K562 (cell line): ENCODE data around the gene TMED8. TPM values are rescaled to one million over a fixed set of nuclear protein-coding genes. Genes with fewer than 3 reads are reported as not detected.

Source experiments
- ATAC-seq: fragments of 200-7000 bp; cut with Tn5 transposase; 3 replicates; pipeline ENCODE4 v1.9.1; 2020; ENCODE audit warnings: moderate library complexity
- BruUV-seq: library from RNA; stranded (reverse); fragments of 400-500 nt; replicated peaks from 2 replicates; lab custom pipeline; 2021; lab: Mats Ljungman, UMichigan
- CTCF ChIA-PET: fragments of 300-600 bp; formaldehyde crosslinking; extraction: SDS; loops from one replicate; lab custom pipeline; 2021; ENCODE audit warnings: low intra/inter-chr PET ratio; lab: Yijun Ruan, JAX
- POLR2A ChIA-PET: fragments of 300-600, 350-650 bp; sonication (Branson Sonifier 250); formaldehyde crosslinking; extraction: SDS; loops from one replicate; lab custom pipeline; 2021; ENCODE audit warnings: antibody characterized with exemption, inconsistent platforms; lab: Yijun Ruan, JAX
- DNase-seq, 4 experiments: peaks; one replicate each; pipeline versions ENCODE4 v3.0.0 to v3.0.0-alpha.2; 2011 to 2018; ENCODE audit warnings: low spot score in 3 of 4, mixed read lengths in 3 of 4; ENCODE audit errors: extremely low read depth in 1 of 4
- FAIRE-seq: peaks from 2 replicates; lab custom pipeline; 2011; peaks lifted over from hg19 to GRCh38; lab: Jason Lieb, UNC
- H2AFZ ChIP-seq: 2 replicates; pipeline ENCODE4 v1.6.0; 2011; ENCODE audit warnings: low read depth, low read length, control low read depth, inconsistent platforms
- H3K27ac ChIP-seq: fragments of 200-600 bp; 3 replicates; pipeline ENCODE4 v1.8.0; 2011; ENCODE audit warnings: low read depth, mild to moderate bottlenecking, control low read depth, inconsistent platforms, low read length, moderate library complexity, mixed read lengths; ENCODE audit errors: extremely low read depth
- H3K27me3 ChIP-seq, 2 experiments: fragments of 300-600 bp in 1 of 2; 2 replicates in 1 of 2; 3 replicates in 1 of 2; pipeline versions ENCODE4 v1.6.0 to v1.8.0; 2011; ENCODE audit warnings: inconsistent platforms in 2 of 2, low read length in 2 of 2, mild to moderate bottlenecking in 1 of 2, mixed read lengths in 1 of 2, moderate library complexity in 1 of 2; ENCODE audit not compliant: control insufficient read depth in 2 of 2, insufficient read depth in 2 of 2
- H3K36me3 ChIP-seq: fragments of 300-600 bp; 3 replicates; pipeline ENCODE4 v1.8.0; 2011; ENCODE audit warnings: mild to moderate bottlenecking, low read length, inconsistent platforms; ENCODE audit not compliant: control insufficient read depth, insufficient read depth
- H3K4me1 ChIP-seq, 2 experiments: fragments of 200-600 bp in 1 of 2; replicated peaks in 1 of 2; 2 replicates in 1 of 2; 3 replicates in 1 of 2; pipeline versions ENCODE4 v1.5.1 to v1.8.0; 2011; ENCODE audit warnings: inconsistent platforms in 2 of 2, low read length in 2 of 2, mild to moderate bottlenecking in 1 of 2, mixed read lengths in 1 of 2, moderate library complexity in 1 of 2; ENCODE audit not compliant: control insufficient read depth in 2 of 2, insufficient read depth in 2 of 2
- H3K4me2 ChIP-seq: 2 replicates; pipeline ENCODE4 v1.6.1; 2011; ENCODE audit warnings: low read length, control low read depth, inconsistent platforms, mixed read lengths; ENCODE audit not compliant: insufficient read depth
- H3K4me3 ChIP-seq: fragments of 200-600 bp; sonication (generic), shearing (Covaris generic); 2 replicates; pipeline ENCODE4 v1.5.1; 2016; ENCODE audit warnings: control low read depth, inconsistent platforms
- H3K79me2 ChIP-seq: fragments of 200-600 bp; 3 replicates; pipeline ENCODE4 v1.8.0; 2011; ENCODE audit warnings: low read length, inconsistent platforms; ENCODE audit not compliant: control insufficient read depth, insufficient read depth
- H3K9ac ChIP-seq, 2 experiments: 2 replicates each; pipeline versions ENCODE4 v1.6.0 to v1.6.1; 2011; ENCODE audit warnings: low read depth in 2 of 2, low read length in 2 of 2, control low read depth in 1 of 2, inconsistent platforms in 1 of 2, mild to moderate bottlenecking in 1 of 2, mixed read lengths in 1 of 2; ENCODE audit not compliant: insufficient read depth in 1 of 2
- H3K9me1 ChIP-seq: one replicate; pipeline ENCODE4 v1.6.0; 2011; ENCODE audit warnings: inconsistent platforms, mild to moderate bottlenecking, low read length, moderate library complexity; ENCODE audit not compliant: control insufficient read depth, insufficient read depth
- H3K9me3 ChIP-seq: replicated peaks from 2 replicates; pipeline ENCODE4 v1.5.1; 2011; ENCODE audit warnings: low read depth, low read length, inconsistent platforms; ENCODE audit not compliant: control insufficient read depth, insufficient read depth
- H4K20me1 ChIP-seq: replicated peaks from 2 replicates; pipeline ENCODE4 v1.6.1; 2011; ENCODE audit warnings: low read length, inconsistent platforms, mixed read lengths; ENCODE audit not compliant: control insufficient read depth, insufficient read depth
- ETS2 ChIP-seq: IDR thresholded peaks from 2 replicates; pipeline ENCODE4 v1.6.1; 2016; ENCODE audit warnings: borderline replicate concordance, missing genetic modification characterization, mild to moderate bottlenecking, moderate library complexity, missing compliant biosample characterization; ENCODE audit not compliant: poor library complexity, severe bottlenecking
- JUND ChIP-seq, 2 experiments: IDR thresholded peaks; 2 replicates in 1 of 2; 3 replicates in 1 of 2; pipeline ENCODE4 v1.6.1; 2011; ENCODE audit warnings: borderline replicate concordance in 2 of 2, low read depth in 2 of 2, low read length in 2 of 2, improper control_type of control experiment in 1 of 2, missing biosample characterization in 1 of 2, missing genetic modification characterization in 1 of 2, missing genetic modification reagents in 1 of 2
- TEAD4 ChIP-seq, 2 experiments: sonication (generic) in 1 of 2; formaldehyde crosslinking in 1 of 2; IDR thresholded peaks; 2 replicates each; pipeline versions ENCODE4 v1.6.1 to v1.8.0; 2012 to 2022; ENCODE audit warnings: borderline replicate concordance in 1 of 2, inconsistent platforms in 1 of 2, low read length in 1 of 2, mild to moderate bottlenecking in 1 of 2, missing genetic modification reagents in 1 of 2
- ZNF146 ChIP-seq: IDR thresholded peaks from one replicate; pipeline ENCODE4 v1.6.1; 2018; ENCODE audit warnings: missing compliant biosample characterization; ENCODE audit not compliant: unreplicated experiment
- ZNF239 ChIP-seq: fragments of 250-450 bp; sonication (Bioruptor Pico); IDR thresholded peaks from 2 replicates; pipeline ENCODE4 v1.4.0; 2020; ENCODE audit warnings: mild to moderate bottlenecking
- ZNF408 ChIP-seq: fragments of 250-450 bp; sonication (Bioruptor Pico); IDR thresholded peaks from 2 replicates; pipeline ENCODE4 v1.4.0; 2020; ENCODE audit warnings: low read depth, mild to moderate bottlenecking, moderate library complexity
- ZNF586 ChIP-seq: fragments of 450-650 bp; formaldehyde crosslinking; conservative IDR thresholded peaks from 2 replicates; pipeline ENCODE4 v1.4.0; 2020; ENCODE audit warnings: mild to moderate bottlenecking, moderate library complexity
- WGBS: fragments of 100-300 bp; shearing (Covaris generic); methylation state at CpG from one replicate; pipeline ENCODE4 v1.1.6; 2016; ENCODE audit warnings: low coverage, mixed read lengths; ENCODE audit not compliant: insufficient coverage; ENCODE audit errors: missing lambda C conversion rate; 5-methylcytosine and 5-hydroxymethylcytosine counted together
- in situ Hi-C: fragments of 300-500 bp; cut with MboI; formaldehyde crosslinking; loops from 4 replicates; pipeline ENCODE4 v1.15.0; 2018; ENCODE audit warnings: inconsistent platforms, mixed read lengths
- intact Hi-C: fragments of 100-400 bp; cut with micrococcal nuclease; formaldehyde crosslinking; loops from 2 replicates; pipeline ENCODE4 v1.14.2; 2022
- polyA plus RNA-seq, 8 experiments: library from polyadenylated mRNA; depleted of rRNA in 4 of 8; stranded (reverse) in 5 of 8; unstranded in 3 of 8; fragments of >200 nt; fragmentation: Nextera tagmentation in 2 of 8; fragmentation: Illumina TruSeq in 1 of 8; extraction: Ambion mirVana in 2 of 8; extraction: Trizol in 1 of 8; gene quantifications; 2 replicates each; pipeline versions ENCODE4 v1.2.1 to v1.2.3, GENCODE V29; 2011 to 2014; ENCODE audit warnings: inconsistent platforms in 1 of 8, missing spikeins in 1 of 8
- total RNA-seq, 7 experiments: library from RNA; depleted of rRNA in 6 of 7; stranded (reverse); fragments of >200 nt in 6 of 7; fragmentation: Illumina TruSeq in 2 of 7; extraction: Trizol in 2 of 7; gene quantifications; 2 replicates each; pipeline versions ENCODE4 v1.2.1 to v1.2.3, GENCODE V29; 2011 to 2021; ENCODE audit warnings: low replicate concordance in 1 of 7
- TF ChIP-seq, protein P1 (sequence below): fragments of 450-650 bp; IDR thresholded peaks from 2 replicates; pipeline ENCODE4 v1.6.1; 2016; ENCODE audit warnings: missing biosample characterization, missing genetic modification characterization
- TF ChIP-seq, protein P2 (sequence below): fragments of 250-450 bp; sonication (Bioruptor Pico); IDR thresholded peaks from 2 replicates; pipeline ENCODE4 v1.4.0; 2020; ENCODE audit warnings: borderline replicate concordance
- TF ChIP-seq, protein P3 (sequence below), 2 experiments: IDR thresholded peaks in 1 of 2; conservative IDR thresholded peaks in 1 of 2; 2 replicates each; pipeline ENCODE4 v1.6.1; 2016; ENCODE audit warnings: low read depth in 2 of 2, mild to moderate bottlenecking in 1 of 2, missing compliant biosample characterization in 1 of 2, missing genetic modification characterization in 1 of 2, moderate library complexity in 1 of 2

Gene TMED8
- total and polyA plus RNA-seq, 9 of the 15 experiments (the other 6 are each of a cell fraction or from before 2014, with no cell fraction given), result 3.3 to 17.4 (median 12.0) TPM

DNA sequence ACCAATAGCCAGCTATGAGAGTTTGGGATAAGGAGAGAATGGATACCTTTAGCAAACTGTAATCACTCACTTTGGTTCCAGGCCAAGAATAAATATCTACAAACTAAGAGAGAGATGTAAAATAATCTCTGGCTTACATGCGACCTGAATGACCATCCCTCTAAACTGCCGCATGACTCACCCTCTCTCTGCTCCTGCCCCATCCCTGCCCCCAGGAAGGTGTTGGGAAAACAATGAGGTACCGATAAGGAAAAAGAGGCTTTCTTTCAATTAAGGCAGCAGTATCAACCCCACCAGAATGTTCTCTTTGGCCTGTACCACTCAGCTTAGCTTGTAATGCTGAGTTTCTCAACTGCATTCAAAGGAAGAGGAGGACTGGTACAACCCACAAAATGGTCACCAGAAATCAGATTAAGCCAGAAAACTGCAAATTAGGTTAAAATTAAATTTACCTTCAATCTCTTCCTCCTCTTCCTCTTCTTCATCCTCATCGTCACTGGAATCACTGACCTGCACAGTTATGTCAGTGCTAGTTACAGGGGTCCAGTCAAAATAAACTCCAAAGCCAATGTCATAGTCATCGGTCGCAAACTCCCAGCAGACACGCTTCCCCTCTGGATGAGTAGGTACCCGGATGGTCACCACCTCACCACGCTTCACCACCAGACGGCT is 34.0 kb downstream of the TMED8 start (continued):
- TF ChIP-seq TEAD4 (IDR thresholded peaks at IDR 0.05; ENCODE audit: low read length) (peak; percentile 36; the same call in 1 of the 2 replicates), TEAD4 (CRISPR knock-in tag; IDR thresholded peaks at IDR 0.05; ENCODE audit: borderline replicate concordance) (no peak), JUND (IDR thresholded peaks at IDR 0.05; ENCODE audit: borderline replicate concordance, low read depth, low read length) (peak; percentile 91), JUND (tag; IDR thresholded peaks at IDR 0.05; ENCODE audit: borderline replicate concordance, low read depth, low read length) (peak; percentile 83; the same call in 1 of the 3 replicates)
- TF ChIP-seq, all 486 proteins: peak for 20

DNA sequence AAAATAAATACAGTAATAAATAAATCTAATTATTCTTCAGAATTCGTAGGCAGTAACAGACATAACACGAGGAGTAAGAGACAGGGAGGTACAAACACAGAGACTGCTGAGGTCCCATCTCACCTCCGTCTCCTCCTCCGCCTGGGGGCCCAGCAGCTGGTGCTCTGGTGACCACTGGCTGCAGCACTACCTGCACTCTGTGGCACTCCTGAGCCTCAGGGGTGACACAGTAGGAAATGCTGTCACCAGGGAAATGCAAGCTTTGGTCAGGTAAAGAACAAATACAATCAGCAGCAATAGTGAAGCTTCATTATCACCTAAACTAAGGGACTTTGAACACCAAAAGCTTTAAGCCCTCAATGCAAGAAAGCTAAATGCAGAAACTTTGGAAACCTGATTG is 36.5 kb downstream of the TMED8 start:
- no peak for FAIRE-seq
- DNase-seq, result no peak
- Histone ChIP-seq H3K79me2 (no peaks in the 10 kb centered on the region), H4K20me1 (no peaks in the 10 kb centered on the region), H3K9me3 (no peaks in the 10 kb centered on the region), H3K4me1 (peaks cover 0 to 13% of the 10 kb centered on the region in 2 experiments; a peak in 3 of 5 replicates), H3K27ac (no peak overlapping the region), H2AFZ (no peak overlapping the region), H3K4me2 (no peak overlapping the region)
- intact Hi-C loops, result no loop called here
- no peak for ATAC-seq
- WGBS, result 78% methylated on average over 4 of the region's 4 CpGs
- no TSS peak for BruUV-seq
- TF ChIP-seq, protein P1, sequence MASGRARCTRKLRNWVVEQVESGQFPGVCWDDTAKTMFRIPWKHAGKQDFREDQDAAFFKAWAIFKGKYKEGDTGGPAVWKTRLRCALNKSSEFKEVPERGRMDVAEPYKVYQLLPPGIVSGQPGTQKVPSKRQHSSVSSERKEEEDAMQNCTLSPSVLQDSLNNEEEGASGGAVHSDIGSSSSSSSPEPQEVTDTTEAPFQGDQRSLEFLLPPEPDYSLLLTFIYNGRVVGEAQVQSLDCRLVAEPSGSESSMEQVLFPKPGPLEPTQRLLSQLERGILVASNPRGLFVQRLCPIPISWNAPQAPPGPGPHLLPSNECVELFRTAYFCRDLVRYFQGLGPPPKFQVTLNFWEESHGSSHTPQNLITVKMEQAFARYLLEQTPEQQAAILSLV, result no peak
- TF ChIP-seq ZNF239 (CRISPR knock-in tag) (no peak), ETS2 (tag) (no peak), ZNF408 (CRISPR knock-in tag) (no peak), ZNF146 (CRISPR knock-in tag) (no peak), ZNF586 (CRISPR knock-in tag) (no peak)
- TF ChIP-seq, protein P2, sequence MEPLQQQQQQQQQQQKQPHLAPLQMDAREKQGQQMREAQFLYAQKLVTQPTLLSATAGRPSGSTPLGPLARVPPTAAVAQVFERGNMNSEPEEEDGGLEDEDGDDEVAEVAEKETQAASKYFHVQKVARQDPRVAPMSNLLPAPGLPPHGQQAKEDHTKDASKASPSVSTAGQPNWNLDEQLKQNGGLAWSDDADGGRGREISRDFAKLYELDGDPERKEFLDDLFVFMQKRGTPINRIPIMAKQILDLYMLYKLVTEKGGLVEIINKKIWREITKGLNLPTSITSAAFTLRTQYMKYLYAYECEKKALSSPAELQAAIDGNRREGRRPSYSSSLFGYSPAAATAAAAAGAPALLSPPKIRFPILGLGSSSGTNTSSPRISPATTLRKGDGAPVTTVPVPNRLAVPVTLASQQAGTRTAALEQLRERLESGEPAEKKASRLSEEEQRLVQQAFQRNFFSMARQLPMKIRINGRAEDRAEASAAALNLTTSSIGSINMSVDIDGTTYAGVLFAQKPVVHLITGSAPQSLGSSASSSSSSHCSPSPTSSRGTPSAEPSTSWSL, result no peak
- TF ChIP-seq, protein P3, sequence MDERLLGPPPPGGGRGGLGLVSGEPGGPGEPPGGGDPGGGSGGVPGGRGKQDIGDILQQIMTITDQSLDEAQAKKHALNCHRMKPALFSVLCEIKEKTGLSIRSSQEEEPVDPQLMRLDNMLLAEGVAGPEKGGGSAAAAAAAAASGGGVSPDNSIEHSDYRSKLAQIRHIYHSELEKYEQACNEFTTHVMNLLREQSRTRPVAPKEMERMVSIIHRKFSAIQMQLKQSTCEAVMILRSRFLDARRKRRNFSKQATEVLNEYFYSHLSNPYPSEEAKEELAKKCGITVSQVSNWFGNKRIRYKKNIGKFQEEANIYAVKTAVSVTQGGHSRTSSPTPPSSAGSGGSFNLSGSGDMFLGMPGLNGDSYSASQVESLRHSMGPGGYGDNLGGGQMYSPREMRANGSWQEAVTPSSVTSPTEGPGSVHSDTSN (CRISPR knock-in tag; IDR thresholded peaks at IDR 0.05; ENCODE audit: low read depth), result no peak
- TF ChIP-seq, protein P3 (tag; conservative IDR thresholded peaks at IDR 0.05; ENCODE audit: low read depth), result no peak
- TF ChIP-seq, all 486 proteins: peak for 0
- ChIA-PET CTCF (no interaction called here), POLR2A (interaction anchor here (0.9 kb wide), 1 partner anchor 16 kb away, joined by 4 read pairs; no protein-coding TSS in a partner anchor)
- in situ Hi-C loops, result no loop called here
- Histone ChIP-seq H3K9ac (no peak overlapping the region; a peak in 1 of 4 replicates), H3K27me3 (no peaks in the 10 kb centered on the region), H3K9me1 (no peaks in the 10 kb centered on the region), H3K36me3 (peaks cover 29% of the 10 kb centered on the region; the same call in 2 of the 3 replicates), H3K4me3 (no peak overlapping the region)
